Keratinocyte (primary cell): ENCODE data around the gene KCNMA1. TPM values are rescaled to one million over a fixed set of nuclear protein-coding genes. Genes with fewer than 3 reads are reported as not detected.

ENCODE experiments used
- DNase-seq: peaks from one replicate; pipeline ENCODE4 v3.0.0-alpha.2; 2011; ENCODE audit warnings: low read depth, missing footprints, low spot score
- FAIRE-seq: peaks from 2 replicates; lab custom pipeline; 2011; peaks lifted over from hg19 to GRCh38; lab: Jason Lieb, UNC
- H2AFZ ChIP-seq: 2 replicates; pipeline ENCODE4 v1.6.0; 2012; ENCODE audit warnings: low read length, control low read depth, inconsistent platforms; ENCODE audit not compliant: control insufficient read depth
- H3K27ac ChIP-seq: 2 replicates; pipeline ENCODE4 v1.5.1; 2011; ENCODE audit warnings: low read length; ENCODE audit not compliant: control insufficient read depth, insufficient read depth
- H3K27me3 ChIP-seq: 3 replicates; pipeline ENCODE4 v1.6.0; 2011; ENCODE audit warnings: low read length; ENCODE audit not compliant: control insufficient read depth, insufficient read depth; ENCODE audit errors: extremely low read depth
- H3K36me3 ChIP-seq, 2 experiments: 2 replicates in 1 of 2; 3 replicates in 1 of 2; pipeline ENCODE4 v1.5.1; 2011; ENCODE audit warnings: low read length in 2 of 2, mild to moderate bottlenecking in 1 of 2; ENCODE audit not compliant: control insufficient read depth in 2 of 2, insufficient read depth in 2 of 2; ENCODE audit errors: extremely low read depth in 1 of 2
- H3K4me1 ChIP-seq: 3 replicates; pipeline ENCODE4 v1.5.1; 2011; ENCODE audit warnings: low read length; ENCODE audit not compliant: control insufficient read depth, insufficient read depth; ENCODE audit errors: extremely low read depth
- H3K4me2 ChIP-seq: 3 replicates; pipeline ENCODE4 v1.6.0; 2011; ENCODE audit warnings: low read depth, low read length; ENCODE audit not compliant: control insufficient read depth, insufficient read depth; ENCODE audit errors: extremely low read depth
- H3K4me3 ChIP-seq, 3 experiments: fragments of 200-600 bp in 1 of 3; sonication (generic) in 1 of 3; 2 replicates in 2 of 3; 3 replicates in 1 of 3; pipeline ENCODE4 v1.5.1; 2011 to 2016; ENCODE audit warnings: low read length in 3 of 3, mild to moderate bottlenecking in 3 of 3, control low read depth in 2 of 3, inconsistent platforms in 1 of 3, low read depth in 1 of 3, mixed read lengths in 1 of 3, mixed run types in 1 of 3, moderate library complexity in 1 of 3; ENCODE audit not compliant: control insufficient read depth in 2 of 3, insufficient read depth in 2 of 3; ENCODE audit errors: extremely low read depth in 1 of 3
- H3K79me2 ChIP-seq: 2 replicates; pipeline ENCODE4 v1.6.0; 2012; ENCODE audit warnings: low read length; ENCODE audit not compliant: control insufficient read depth, insufficient read depth
- H3K9ac ChIP-seq: 3 replicates; pipeline ENCODE4 v1.6.0; 2011; ENCODE audit warnings: low read length; ENCODE audit not compliant: control insufficient read depth, insufficient read depth; ENCODE audit errors: extremely low read depth
- H3K9me1 ChIP-seq: 3 replicates; pipeline ENCODE4 v1.6.0; 2011; ENCODE audit warnings: low read length; ENCODE audit not compliant: control insufficient read depth, insufficient read depth; ENCODE audit errors: extremely low read depth
- H3K9me3 ChIP-seq: 2 replicates; pipeline ENCODE4 v1.5.1; 2012; ENCODE audit warnings: low read depth, low read length; ENCODE audit not compliant: control insufficient read depth
- H4K20me1 ChIP-seq: 3 replicates; pipeline ENCODE4 v1.6.0; 2011; ENCODE audit warnings: low read length; ENCODE audit not compliant: control insufficient read depth, insufficient read depth; ENCODE audit errors: extremely low read depth
- CTCF ChIP-seq, 3 experiments: IDR thresholded peaks in 1 of 3; conservative IDR thresholded peaks in 1 of 3; optimal IDR thresholded peaks in 1 of 3; 2 replicates in 2 of 3; 3 replicates in 1 of 3; pipeline versions ENCODE3 to v1.5.1; 2011; ENCODE audit warnings: low read length in 3 of 3, mild to moderate bottlenecking in 3 of 3, moderate library complexity in 2 of 3, control low read depth in 1 of 3, inconsistent platforms in 1 of 3; ENCODE audit not compliant: insufficient read depth in 2 of 3; ENCODE audit errors: extremely low read depth in 1 of 3
- EZH2 ChIP-seq: IDR thresholded peaks from one replicate; pipeline ENCODE4 v1.6.1; 2012; ENCODE audit warnings: inconsistent platforms, mild to moderate bottlenecking, low read length, moderate library complexity
- dilution Hi-C: fragments of 300-500 bp; cut with MboI; formaldehyde crosslinking; loops from one replicate; pipeline ENCODE4 v1.7.0; 2020; ENCODE audit warnings: low sequenced_read_pairs; ENCODE audit not compliant: extremely low pct_ligation_motif_present
- polyA plus RNA-seq, 5 experiments: library from polyadenylated mRNA; depleted of rRNA in 3 of 5; stranded (reverse) in 3 of 5; stranded (forward) in 1 of 5; unstranded in 1 of 5; fragments of >200 nt; gene quantifications; 1 replicate in 1 of 5; 2 replicates in 3 of 5; 3 replicates in 1 of 5; pipeline versions ENCODE4 v1.2.1 to v1.2.3, GENCODE V29; 2011 to 2012; ENCODE audit warnings: missing spikeins in 2 of 5, low read depth in 1 of 5, low replicate concordance in 1 of 5

Gene KCNMA1
- polyA plus RNA-seq, 1 donor (not counting 4 experiments of a cell fraction or from before 2014, with no cell fraction given), result 6.3 TPM

GRCh38 chr10:77223526-77224460, 413.8 kb downstream of the KCNMA1 start:
- H3K36me3 ChIP-seq, result no peaks in the 10 kb centered on the region
- no peak overlapping the region for H3K4me2 ChIP-seq
- no peaks in the 10 kb centered on the region for H3K9me3 ChIP-seq
- FAIRE-seq (no peak), DNase-seq (no peak)
- no peaks in the 10 kb centered on the region for H3K79me2 ChIP-seq
- TF ChIP-seq EZH2, result no peak
- TF ChIP-seq CTCF (optimal IDR thresholded peaks at IDR 0.05 in 1 of 3, IDR thresholded peaks at IDR 0.05 in 1 of 3, conservative IDR thresholded peaks at IDR 0.05 in 1 of 3; ENCODE audit: extremely low read depth in 1 of 3, insufficient read depth in 2 of 3, low read length in 3 of 3), result no peak
- no peak overlapping the region for H3K9ac ChIP-seq
- dilution Hi-C loops, result no loop called here
- no peak overlapping the region for H3K27ac ChIP-seq
- no peaks in the 10 kb centered on the region for H3K4me1 ChIP-seq
- no peak overlapping the region for H3K4me3 ChIP-seq
- no peaks in the 10 kb centered on the region for H3K27me3 ChIP-seq
- H4K20me1 ChIP-seq, result no peaks in the 10 kb centered on the region
- H3K9me1 ChIP-seq, result no peaks in the 10 kb centered on the region
- H2AFZ ChIP-seq, result no peak overlapping the region

GRCh38 chr10:77220150-77220549, 417.5 kb downstream of the KCNMA1 start:
- Histone ChIP-seq H3K36me3 (no peaks in the 10 kb centered on the region), H3K4me2 (no peak overlapping the region), H3K9ac (no peak overlapping the region), H3K4me1 (no peaks in the 10 kb centered on the region), H3K9me1 (no peaks in the 10 kb centered on the region), H3K9me3 (no peaks in the 10 kb centered on the region), H4K20me1 (no peaks in the 10 kb centered on the region), H3K27me3 (no peaks in the 10 kb centered on the region), H2AFZ (no peak overlapping the region), H3K27ac (no peak overlapping the region), H3K79me2 (no peaks in the 10 kb centered on the region), H3K4me3 (no peak overlapping the region)
- no peak for FAIRE-seq
- dilution Hi-C loops, result no loop called here
- TF ChIP-seq EZH2 (no peak), CTCF (optimal IDR thresholded peaks at IDR 0.05 in 1 of 3, IDR thresholded peaks at IDR 0.05 in 1 of 3, conservative IDR thresholded peaks at IDR 0.05 in 1 of 3; ENCODE audit: extremely low read depth in 1 of 3, insufficient read depth in 2 of 3, low read length in 3 of 3) (no peak)
- no peak for DNase-seq
